Activated T-helper 2 cell treated with anti-CD3 and anti-CD28 coated beads, Interferon-gamma antibody, Interleukin-2, Interleukin-4, amounts not matched to agents 10 μg/mL and 5 μg/mL and 100 μg/mL, durations not matched to agents 14 hours and 24 hours and 36 hours (primary cell): ENCODE measurements around the gene RCAN1. TPM values are rescaled to one million over a fixed set of nuclear protein-coding genes. Genes with fewer than 3 reads are reported as not detected.

ENCODE experiments used
- DNase-seq: peaks from one replicate; pipeline ENCODE4 v3.0.0; 2021; ENCODE audit warnings: low spot score
- H3K27ac Mint-ChIP-seq: one replicate; pipeline ENCODE4 v1.8.0; 2021; ENCODE audit warnings: mixed read lengths
- H3K27me3 Mint-ChIP-seq: one replicate; pipeline ENCODE4 v1.8.0; 2021; ENCODE audit warnings: low read depth, mixed read lengths
- H3K36me3 Mint-ChIP-seq: one replicate; pipeline ENCODE4 v1.8.0; 2021; ENCODE audit warnings: low read depth, mixed read lengths
- H3K4me1 Mint-ChIP-seq: one replicate; pipeline ENCODE4 v1.8.0; 2021; ENCODE audit warnings: low read depth, mixed read lengths
- H3K4me3 Mint-ChIP-seq: one replicate; pipeline ENCODE4 v1.8.0; 2021; ENCODE audit warnings: low read depth, mild to moderate bottlenecking, moderate library complexity, mixed read lengths
- H3K9me3 Mint-ChIP-seq: one replicate; pipeline ENCODE4 v1.8.0; 2021; ENCODE audit warnings: mixed read lengths
- intact Hi-C: fragments of 100-400 bp; cut with micrococcal nuclease; formaldehyde crosslinking; loops from one replicate; pipeline ENCODE4 v1.15.1; 2023
- total RNA-seq: library from RNA; stranded (reverse); gene quantifications from 2 replicates; pipeline ENCODE4 v1.2.3, GENCODE V29; 2022

The RCAN1 gene
- total RNA-seq, 1 donor from 2014 or later, result 21.1 TPM

- no peak overlapping the region for H3K27ac Mint-ChIP-seq
- intact Hi-C loops, result no loop called here
- H3K4me1 Mint-ChIP-seq, result peaks cover 28% of the 10 kb centered on the region
- H3K27me3 Mint-ChIP-seq, result no peaks in the 10 kb centered on the region
- DNase-seq, result no peak
- H3K4me3 Mint-ChIP-seq, result no peak overlapping the region
- peaks cover 5% of the 10 kb centered on the region for H3K36me3 Mint-ChIP-seq
- no peaks in the 10 kb centered on the region for H3K9me3 Mint-ChIP-seq
Measured at GRCh38 chr21:34535886-34536285, 79.0 kb downstream of the RCAN1 start.

- Mint-ChIP-seq H3K4me3 (peak overlapping the region; percentile 34), H3K9me3 (no peaks in the 10 kb centered on the region), H3K27ac (peak overlapping the region; percentile 91), H3K27me3 (no peaks in the 10 kb centered on the region), H3K4me1 (peaks cover 32% of the 10 kb centered on the region), H3K36me3 (peaks cover 8% of the 10 kb centered on the region)
- DNase-seq, result no peak
- intact Hi-C loops, result no loop called here
Measured at GRCh38 chr21:34534522-34534921, 80.4 kb downstream of the RCAN1 start.

- Mint-ChIP-seq H3K4me3 (peak overlapping the region; percentile 34), H3K9me3 (no peaks in the 10 kb centered on the region), H3K4me1 (peaks cover 32% of the 10 kb centered on the region), H3K27me3 (no peaks in the 10 kb centered on the region), H3K27ac (peak overlapping the region; percentile 91), H3K36me3 (peaks cover 8% of the 10 kb centered on the region)
- intact Hi-C loops, result no loop called here
- DNase-seq, result no peak
Measured at GRCh38 chr21:34533938-34534337, 81.0 kb downstream of the RCAN1 start.

GRCh38 chr21:34531399-34531798, 83.5 kb downstream of the RCAN1 start:
- Mint-ChIP-seq H3K36me3 (peaks cover 6% of the 10 kb centered on the region), H3K27ac (peak overlapping the region; percentile 1), H3K9me3 (no peaks in the 10 kb centered on the region), H3K27me3 (no peaks in the 10 kb centered on the region), H3K4me3 (no peak overlapping the region), H3K4me1 (peaks cover 37% of the 10 kb centered on the region)
- no peak for DNase-seq
- intact Hi-C loops, result no loop called here

- H3K4me3 Mint-ChIP-seq, result no peak overlapping the region
Measured at GRCh38 chr21:34530261-34530660, 84.7 kb downstream of the RCAN1 start.

GRCh38 chr21:34528131-34528561, 86.8 kb downstream of the RCAN1 start:
- Mint-ChIP-seq H3K4me3 (no peak overlapping the region), H3K27ac (no peak overlapping the region), H3K36me3 (peaks cover 8% of the 10 kb centered on the region), H3K4me1 (peaks cover 32% of the 10 kb centered on the region), H3K9me3 (no peaks in the 10 kb centered on the region), H3K27me3 (no peaks in the 10 kb centered on the region)
- DNase-seq, result no peak
- intact Hi-C loops, result no loop called here

More at GRCh38 chr21:34530261-34530660, 84.7 kb downstream of the RCAN1 start:
- no peak for DNase-seq
- no peaks in the 10 kb centered on the region for H3K9me3 Mint-ChIP-seq
- peaks cover 6% of the 10 kb centered on the region for H3K36me3 Mint-ChIP-seq
- H3K27ac Mint-ChIP-seq, result no peak overlapping the region
- intact Hi-C loops, result no loop called here
- no peaks in the 10 kb centered on the region for H3K27me3 Mint-ChIP-seq
- peaks cover 38% of the 10 kb centered on the region for H3K4me1 Mint-ChIP-seq

GRCh38 chr21:34526618-34527290, 88.2 kb downstream of the RCAN1 start:
- H3K27ac Mint-ChIP-seq, result peak overlapping the region; percentile 90
- intact Hi-C loops, result no loop called here
- H3K36me3 Mint-ChIP-seq, result peaks cover 13% of the 10 kb centered on the region
- H3K4me1 Mint-ChIP-seq, result peaks cover 42% of the 10 kb centered on the region
- no peaks in the 10 kb centered on the region for H3K9me3 Mint-ChIP-seq
- no peak for DNase-seq
- no peaks in the 10 kb centered on the region for H3K27me3 Mint-ChIP-seq
- peak overlapping the region; percentile 65 for H3K4me3 Mint-ChIP-seq

GRCh38 chr21:34526241-34526617, 88.7 kb downstream of the RCAN1 start:
- Mint-ChIP-seq H3K4me1 (peaks cover 43% of the 10 kb centered on the region), H3K27me3 (no peaks in the 10 kb centered on the region), H3K27ac (peak overlapping the region; percentile 90), H3K4me3 (peak overlapping the region; percentile 65), H3K9me3 (no peaks in the 10 kb centered on the region), H3K36me3 (peaks cover 16% of the 10 kb centered on the region)
- intact Hi-C loops, result no loop called here
- no peak for DNase-seq

- Mint-ChIP-seq H3K9me3 (no peaks in the 10 kb centered on the region), H3K4me3 (peak overlapping the region; percentile 61), H3K27ac (peak overlapping the region; percentile 51), H3K27me3 (no peaks in the 10 kb centered on the region), H3K4me1 (peaks cover 40% of the 10 kb centered on the region), H3K36me3 (peaks cover 18% of the 10 kb centered on the region)
- intact Hi-C loops, result no loop called here
- DNase-seq, result no peak
Measured at GRCh38 chr21:34524646-34525601, 90.0 kb downstream of the RCAN1 start.

- Mint-ChIP-seq H3K4me3 (peak overlapping the region; percentile 41), H3K36me3 (peaks cover 19% of the 10 kb centered on the region), H3K9me3 (no peaks in the 10 kb centered on the region), H3K27ac (peak overlapping the region; percentile 40), H3K4me1 (peaks cover 40% of the 10 kb centered on the region), H3K27me3 (no peaks in the 10 kb centered on the region)
- no peak for DNase-seq
- intact Hi-C loops, result no loop called here
Measured at GRCh38 chr21:34523019-34523555, 91.8 kb downstream of the RCAN1 start.

GRCh38 chr21:34522284-34522683, 92.6 kb downstream of the RCAN1 start:
- DNase-seq, result no peak
- Mint-ChIP-seq H3K36me3 (peaks cover 27% of the 10 kb centered on the region), H3K4me3 (peak overlapping the region; percentile 9), H3K27me3 (no peaks in the 10 kb centered on the region), H3K9me3 (no peaks in the 10 kb centered on the region), H3K27ac (peak overlapping the region; percentile 23), H3K4me1 (peaks cover 43% of the 10 kb centered on the region)
- intact Hi-C loops, result no loop called here

- intact Hi-C loops, result no loop called here
- no peaks in the 10 kb centered on the region for H3K27me3 Mint-ChIP-seq
- no peak overlapping the region for H3K27ac Mint-ChIP-seq
Measured at GRCh38 chr21:34521561-34521960, 93.4 kb downstream of the RCAN1 start.

More at GRCh38 chr21:34521561-34521960, 93.4 kb downstream of the RCAN1 start:
- Mint-ChIP-seq H3K4me1 (peaks cover 43% of the 10 kb centered on the region), H3K4me3 (no peak overlapping the region), H3K9me3 (no peaks in the 10 kb centered on the region), H3K36me3 (peaks cover 31% of the 10 kb centered on the region)
- no peak for DNase-seq
